Panc1 (cell line): ENCODE data around the gene DESI1. TPM values are rescaled to one million over a fixed set of nuclear protein-coding genes. Genes with fewer than 3 reads are reported as not detected.

ENCODE experiments used
- ATAC-seq: fragments of 200-7000 bp; cut with Tn5 transposase; 2 replicates; pipeline ENCODE4 v1.9.1; 2020; ENCODE audit warnings: mild to moderate bottlenecking, moderate library complexity
- BruUV-seq: library from RNA; stranded (reverse); fragments of 400-500 nt; replicated peaks from 2 replicates; lab custom pipeline; 2021; lab: Mats Ljungman, UMichigan
- CTCF ChIA-PET: fragments of 300-600 bp; sonication (Branson Sonifier 250); formaldehyde crosslinking; loops from one replicate; lab custom pipeline; 2022; ENCODE audit warnings: antibody characterized with exemption; lab: Charles Lee
- POLR2A ChIA-PET: fragments of 300-600 bp; sonication (Branson Sonifier 250); formaldehyde crosslinking; loops from one replicate; lab custom pipeline; 2022; ENCODE audit warnings: antibody characterized with exemption; lab: Charles Lee
- DNase-seq: peaks from one replicate; pipeline ENCODE4 v3.0.0-alpha.2; 2010; ENCODE audit warnings: low read depth, low spot score
- H3K27ac ChIP-seq: 2 replicates; pipeline ENCODE4 v1.5.1; 2011; ENCODE audit warnings: mild to moderate bottlenecking, low read length, inconsistent platforms
- H3K27me3 ChIP-seq: fragments of 200-500 bp; sonication (Bioruptor generic); 2 replicates; pipeline ENCODE4 v1.6.0; 2014; ENCODE audit warnings: low read length, inconsistent platforms; ENCODE audit not compliant: control insufficient read depth, insufficient read depth
- H3K36me3 ChIP-seq: fragments of 200-500 bp; sonication (Bioruptor generic); 2 replicates; pipeline ENCODE4 v1.5.1; 2014; ENCODE audit warnings: inconsistent platforms, mild to moderate bottlenecking, low read length, moderate library complexity; ENCODE audit not compliant: control insufficient read depth, insufficient read depth
- H3K4me1 ChIP-seq: 2 replicates; pipeline ENCODE4 v1.5.1; 2011; ENCODE audit warnings: inconsistent platforms, mild to moderate bottlenecking, low read length, moderate library complexity; ENCODE audit not compliant: control insufficient read depth, insufficient read depth
- H3K4me3 ChIP-seq, 2 experiments: 2 replicates each; pipeline ENCODE4 v1.5.1; 2011 to 2012; ENCODE audit warnings: low read depth in 2 of 2, low read length in 2 of 2, mild to moderate bottlenecking in 2 of 2, inconsistent platforms in 1 of 2, moderate library complexity in 1 of 2
- H3K9me3 ChIP-seq: fragments of 200-500 bp; sonication (Bioruptor generic); 2 replicates; pipeline ENCODE4 v1.5.1; 2014; ENCODE audit warnings: low read depth, mild to moderate bottlenecking, inconsistent platforms, low read length, moderate library complexity; ENCODE audit not compliant: control insufficient read depth, insufficient read depth
- CTCF ChIP-seq: fragments of 450-650 bp; IDR thresholded peaks from 2 replicates; pipeline ENCODE4 v1.5.1; 2017; ENCODE audit warnings: mild to moderate bottlenecking
- POLR2AphosphoS5 ChIP-seq: IDR thresholded peaks from 2 replicates; pipeline ENCODE4 v1.6.1; 2012; ENCODE audit warnings: mild to moderate bottlenecking, low read depth, low read length, moderate library complexity
- SIN3A ChIP-seq: IDR thresholded peaks from 2 replicates; pipeline ENCODE4 v1.6.1; 2012; ENCODE audit warnings: low read depth, mild to moderate bottlenecking, low read length, moderate library complexity, borderline replicate concordance; ENCODE audit not compliant: insufficient read depth
- TCF7L2 ChIP-seq: IDR thresholded peaks from 2 replicates; pipeline ENCODE4 v1.6.1; 2011; ENCODE audit warnings: mild to moderate bottlenecking, low read depth, low read length, inconsistent platforms
- in situ Hi-C: cut with HindIII; loops from 2 replicates; pipeline ENCODE4 v1.10.0; 2016; ENCODE audit warnings: low sequenced_read_pairs, low pct_unique_long_range_greater_than_20kb
- intact Hi-C: fragments of 100-400 bp; cut with micrococcal nuclease; formaldehyde crosslinking; loops from one replicate; pipeline ENCODE4 v1.10.0; 2022; ENCODE audit not compliant: unreplicated experiment
- total RNA-seq: library from RNA; stranded (reverse); gene quantifications from one replicate; pipeline ENCODE4 v1.2.1, GENCODE V29; 2021; ENCODE audit not compliant: unreplicated experiment
- TF ChIP-seq, protein P1 (sequence below), 2 experiments: IDR thresholded peaks; 2 replicates each; pipeline ENCODE4 v1.6.1; 2011 to 2012; ENCODE audit warnings: low read depth in 2 of 2, control low read depth in 1 of 2, low read length in 1 of 2, mild to moderate bottlenecking in 1 of 2, moderate library complexity in 1 of 2; ENCODE audit not compliant: insufficient read depth in 1 of 2

DESI1 gene
- total RNA-seq, 1 experiment from 2014 or later: 33.5 TPM

GRCh38 chr22:41648432-41648831 is 27.6 kb upstream of the DESI1 start:
- BruUV-seq: TSS peak; percentile 57
- intact Hi-C loops: no loop called here

DNA sequence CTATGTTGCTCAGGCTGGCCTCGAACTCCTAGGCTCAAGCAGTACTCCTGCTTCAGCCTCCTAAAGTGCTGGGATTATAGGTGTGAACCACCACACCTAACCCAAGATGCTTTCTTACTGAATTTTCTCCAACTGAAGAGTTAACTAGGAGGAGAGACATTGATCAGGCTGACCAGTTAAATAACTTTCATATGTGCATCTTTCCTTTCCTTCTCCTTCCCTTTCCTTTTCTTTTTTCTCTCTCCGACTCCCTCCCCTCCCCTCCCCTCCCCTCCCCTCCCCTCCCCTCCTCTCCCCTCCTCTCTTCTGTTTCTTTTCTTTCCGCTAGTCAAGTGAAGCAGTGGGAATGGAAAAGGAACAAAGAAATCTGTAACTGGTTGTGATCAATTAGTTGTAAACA is 26.9 kb upstream of the DESI1 start:
- BruUV-seq: no TSS peak
- TF ChIP-seq CTCF (no peak), SIN3A (no peak), POLR2AphosphoS5 (no peak), TCF7L2 (no peak)
- TF ChIP-seq, protein P1, sequence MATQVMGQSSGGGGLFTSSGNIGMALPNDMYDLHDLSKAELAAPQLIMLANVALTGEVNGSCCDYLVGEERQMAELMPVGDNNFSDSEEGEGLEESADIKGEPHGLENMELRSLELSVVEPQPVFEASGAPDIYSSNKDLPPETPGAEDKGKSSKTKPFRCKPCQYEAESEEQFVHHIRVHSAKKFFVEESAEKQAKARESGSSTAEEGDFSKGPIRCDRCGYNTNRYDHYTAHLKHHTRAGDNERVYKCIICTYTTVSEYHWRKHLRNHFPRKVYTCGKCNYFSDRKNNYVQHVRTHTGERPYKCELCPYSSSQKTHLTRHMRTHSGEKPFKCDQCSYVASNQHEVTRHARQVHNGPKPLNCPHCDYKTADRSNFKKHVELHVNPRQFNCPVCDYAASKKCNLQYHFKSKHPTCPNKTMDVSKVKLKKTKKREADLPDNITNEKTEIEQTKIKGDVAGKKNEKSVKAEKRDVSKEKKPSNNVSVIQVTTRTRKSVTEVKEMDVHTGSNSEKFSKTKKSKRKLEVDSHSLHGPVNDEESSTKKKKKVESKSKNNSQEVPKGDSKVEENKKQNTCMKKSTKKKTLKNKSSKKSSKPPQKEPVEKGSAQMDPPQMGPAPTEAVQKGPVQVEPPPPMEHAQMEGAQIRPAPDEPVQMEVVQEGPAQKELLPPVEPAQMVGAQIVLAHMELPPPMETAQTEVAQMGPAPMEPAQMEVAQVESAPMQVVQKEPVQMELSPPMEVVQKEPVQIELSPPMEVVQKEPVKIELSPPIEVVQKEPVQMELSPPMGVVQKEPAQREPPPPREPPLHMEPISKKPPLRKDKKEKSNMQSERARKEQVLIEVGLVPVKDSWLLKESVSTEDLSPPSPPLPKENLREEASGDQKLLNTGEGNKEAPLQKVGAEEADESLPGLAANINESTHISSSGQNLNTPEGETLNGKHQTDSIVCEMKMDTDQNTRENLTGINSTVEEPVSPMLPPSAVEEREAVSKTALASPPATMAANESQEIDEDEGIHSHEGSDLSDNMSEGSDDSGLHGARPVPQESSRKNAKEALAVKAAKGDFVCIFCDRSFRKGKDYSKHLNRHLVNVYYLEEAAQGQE (IDR thresholded peaks at IDR 0.05; ENCODE audit: insufficient read depth in 1 of 2, low read depth in 2 of 2, low read length in 1 of 2): no peak
- in situ Hi-C loops (no loop called here), intact Hi-C loops (no loop called here)
- Histone ChIP-seq H3K4me1 (no peaks in the 10 kb centered on the region), H3K27me3 (no peaks in the 10 kb centered on the region), H3K9me3 (no peaks in the 10 kb centered on the region), H3K36me3 (peaks cover 19% of the 10 kb centered on the region), H3K4me3 (no peak overlapping the region), H3K27ac (no peak overlapping the region)
- DNase-seq (no peak), ATAC-seq (no peak)
- POLR2A ChIA-PET: no interaction called here
- CTCF ChIA-PET: no interaction called here

More at GRCh38 chr22:41648432-41648831, 27.6 kb upstream of the DESI1 start:
- ATAC-seq (no peak), DNase-seq (no peak)
- POLR2A ChIA-PET: no interaction called here
- in situ Hi-C loops: no loop called here
- TF ChIP-seq TCF7L2 (no peak), POLR2AphosphoS5 (no peak), SIN3A (no peak)
- TF ChIP-seq, protein P1 (IDR thresholded peaks at IDR 0.05; ENCODE audit: insufficient read depth in 1 of 2, low read depth in 2 of 2, low read length in 1 of 2): no peak
- CTCF ChIA-PET: no interaction called here
- H3K27ac ChIP-seq: no peak overlapping the region
- no peaks in the 10 kb centered on the region for H3K27me3 ChIP-seq
- H3K36me3 ChIP-seq: peaks cover 19% of the 10 kb centered on the region
- H3K4me1 ChIP-seq: no peaks in the 10 kb centered on the region
- H3K9me3 ChIP-seq: no peaks in the 10 kb centered on the region
- no peak overlapping the region for H3K4me3 ChIP-seq
